ENCODE results near the gene FOXN3.

Gene FOXN3

GRCh38 chr14:89309670-89310177 lies 107.3 kb downstream of the FOXN3 start:
- DNase-seq (ENCODE audit: low read depth) = no peak
- TF ChIP-seq CTCF (IDR thresholded peaks at IDR 0.05; ENCODE audit: insufficient read depth, low read depth, low read length, missing control alignments) = no peak
- H3K4me3 ChIP-seq (ENCODE audit: low read length) = no peak overlapping the region

- no peak for TF ChIP-seq CTCF (IDR thresholded peaks at IDR 0.05; ENCODE audit: insufficient read depth, low read depth, low read length, missing control alignments)
- no peak overlapping the region for H3K4me3 ChIP-seq (ENCODE audit: low read length)
- no peak for DNase-seq (ENCODE audit: low read depth)
Observed at GRCh38 chr14:89308232-89308959, 108.6 kb downstream of the FOXN3 start.

GRCh38 chr14:89307409-89307808 lies 109.6 kb downstream of the FOXN3 start:
- TF ChIP-seq CTCF (IDR thresholded peaks at IDR 0.05; ENCODE audit: insufficient read depth, low read depth, low read length, missing control alignments) = no peak
- no peak overlapping the region for H3K4me3 ChIP-seq (ENCODE audit: low read length)
- DNase-seq (ENCODE audit: low read depth) = no peak

- no peak for TF ChIP-seq CTCF (IDR thresholded peaks at IDR 0.05; ENCODE audit: insufficient read depth, low read depth, low read length, missing control alignments)
- no peak overlapping the region for H3K4me3 ChIP-seq (ENCODE audit: low read length)
- peak; percentile 14 for DNase-seq (ENCODE audit: low read depth)
Observed at GRCh38 chr14:89304972-89305703, 111.9 kb downstream of the FOXN3 start.

GRCh38 chr14:89304561-89304960 lies 112.5 kb downstream of the FOXN3 start:
- H3K4me3 ChIP-seq (ENCODE audit: low read length) = no peak overlapping the region
- DNase-seq (ENCODE audit: low read depth) = no peak
- TF ChIP-seq CTCF (IDR thresholded peaks at IDR 0.05; ENCODE audit: insufficient read depth, low read depth, low read length, missing control alignments) = no peak

- no peak overlapping the region for H3K4me3 ChIP-seq (ENCODE audit: low read length)
- no peak for TF ChIP-seq CTCF (IDR thresholded peaks at IDR 0.05; ENCODE audit: insufficient read depth, low read depth, low read length, missing control alignments)
- DNase-seq (ENCODE audit: low read depth) = peak; percentile 50
Observed at GRCh38 chr14:89303456-89304435, 113.3 kb downstream of the FOXN3 start.
